Activated CD8-positive, alpha-beta T cell treated with anti-CD3 and anti-CD28 coated beads, Interleukin-2, amount 10 ng/mL, durations not matched to agents 7 days and 5 days (primary cell): ENCODE results near the gene KLHDC9. TPM values are rescaled to one million over a fixed set of nuclear protein-coding genes. Genes with fewer than 3 reads are reported as not detected.
"Not testable (repeated sequence)": the region's sequence is repeated elsewhere in the genome, so short reads cannot be mapped to it uniquely, and the experiment has no call there.

Experiments
- ATAC-seq: fragments of 150-1000 bp; cut with Tn5 transposase; one replicate; pipeline ENCODE4 v1.10.0; 2021; ENCODE audit warnings: moderate library complexity
- CTCF ChIA-PET: fragments of 350-600 bp; sonication (Branson Sonifier 250); formaldehyde crosslinking; loops from one replicate; lab custom pipeline; 2021; ENCODE audit warnings: antibody characterized with exemption; lab: Charles Lee
- POLR2A ChIA-PET: fragments of 350-600 bp; sonication (Branson Sonifier 250); formaldehyde crosslinking; loops from one replicate; lab custom pipeline; 2021; ENCODE audit warnings: antibody characterized with exemption; lab: Charles Lee
- DNase-seq: peaks from one replicate; pipeline ENCODE4 v3.0.0-alpha.2; 2020
- H3K27ac Mint-ChIP-seq: one replicate; pipeline ENCODE4 v1.8.0; 2021; ENCODE audit warnings: mild to moderate bottlenecking, mixed read lengths
- H3K27me3 Mint-ChIP-seq: one replicate; pipeline ENCODE4 v1.8.0; 2021; ENCODE audit warnings: low read depth, mixed read lengths
- H3K36me3 Mint-ChIP-seq: one replicate; pipeline ENCODE4 v1.8.0; 2021; ENCODE audit warnings: low read depth, mixed read lengths
- H3K4me1 Mint-ChIP-seq: one replicate; pipeline ENCODE4 v1.8.0; 2021; ENCODE audit warnings: low read depth, mixed read lengths
- H3K4me3 Mint-ChIP-seq: one replicate; pipeline ENCODE4 v1.8.0; 2021; ENCODE audit warnings: mild to moderate bottlenecking, mixed read lengths
- H3K9me3 Mint-ChIP-seq: one replicate; pipeline ENCODE4 v1.8.0; 2022; ENCODE audit warnings: mixed read lengths; ENCODE audit not compliant: insufficient read depth
- total RNA-seq, 2 experiments: library from RNA; stranded (reverse); gene quantifications; one replicate each; pipeline ENCODE4 v1.2.3, GENCODE V29; 2021

KLHDC9 gene, protein sequence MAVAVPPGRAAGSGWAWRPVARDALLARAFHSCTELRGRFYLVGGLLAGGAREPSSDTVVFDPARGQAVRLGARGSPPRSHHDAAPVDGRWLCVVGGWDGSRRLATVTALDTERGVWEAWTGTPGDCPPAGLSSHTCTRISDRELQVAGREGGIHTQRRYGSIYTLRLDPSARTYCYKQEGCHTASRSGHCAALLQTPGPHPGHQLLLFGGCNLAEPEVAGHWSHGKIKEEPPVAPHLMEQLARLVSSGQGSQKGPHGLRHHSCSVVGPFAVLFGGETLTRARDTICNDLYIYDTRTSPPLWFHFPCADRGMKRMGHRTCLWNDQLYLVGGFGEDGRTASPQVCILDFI
- under 1 TPM; 0.61 to 0.91 TPM for total RNA-seq

DNA sequence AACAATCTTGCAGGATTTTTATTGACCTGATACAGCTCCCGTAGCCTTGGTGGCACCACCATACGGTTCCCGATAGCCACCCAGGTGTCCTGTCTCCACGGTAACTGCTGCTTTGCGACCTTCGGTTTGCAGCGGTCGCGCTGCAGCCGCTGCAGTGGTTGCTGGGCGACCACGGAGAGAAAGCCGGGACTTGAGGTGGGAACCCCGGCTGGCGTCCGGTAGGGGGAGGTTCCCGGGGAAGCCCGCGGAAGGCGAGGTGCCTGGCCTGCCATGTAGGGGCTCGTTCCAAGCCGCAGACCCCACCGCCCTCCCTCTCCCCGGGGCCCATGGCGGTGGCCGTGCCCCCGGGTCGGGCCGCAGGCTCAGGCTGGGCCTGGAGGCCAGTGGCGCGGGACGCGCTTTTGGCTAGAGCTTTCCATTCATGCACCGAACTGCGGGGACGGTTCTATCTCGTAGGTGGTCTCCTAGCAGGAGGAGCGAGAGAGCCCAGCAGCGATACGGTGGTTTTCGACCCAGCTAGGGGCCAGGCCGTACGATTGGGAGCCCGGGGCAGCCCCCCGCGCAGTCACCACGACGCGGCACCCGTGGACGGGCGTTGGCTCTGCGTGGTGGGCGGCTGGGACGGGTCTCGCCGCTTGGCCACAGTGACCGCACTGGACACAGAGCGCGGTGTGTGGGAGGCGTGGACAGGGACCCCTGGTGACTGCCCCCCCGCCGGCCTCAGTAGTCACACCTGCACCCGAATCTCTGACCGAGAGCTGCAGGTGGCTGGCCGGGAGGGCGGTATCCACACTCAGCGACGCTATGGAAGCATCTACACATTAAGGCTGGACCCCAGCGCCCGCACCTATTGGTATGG is at the start of gene KLHDC9:
Gene KLHDC9 (plus strand): TSS at position 152 of the 859 bp plus-strand sequence. CDS start 175 bp downstream, at position 327.
- peaks cover 25% of the 10 kb centered on the region for H3K36me3 Mint-ChIP-seq
- H3K4me3 Mint-ChIP-seq, result peak within 1 kb of the TSS; percentile 80
- H3K27ac Mint-ChIP-seq, result peak within 1 kb of the TSS; percentile 91
- ChIA-PET POLR2A (interaction anchor here (0.6 to 6.0 kb wide), 20 partner anchors 11 to 718 kb away, joined by 3 to 86 read pairs (median 4); partner anchors contain the start of genes ARHGAP30, DEDD, F11R and NIT1), CTCF (interaction anchor here (0.6 to 9.8 kb wide), 33 partner anchors 9 to 375 kb away, joined by 3 to 292 read pairs (median 4); partner anchors contain the start of genes ARHGAP30, DEDD, ITLN2 and NECTIN4)
- peaks cover 2% of the 10 kb centered on the region for H3K27me3 Mint-ChIP-seq
- H3K4me1 Mint-ChIP-seq, result peaks cover 30% of the 10 kb centered on the region
- DNase-seq (peak; percentile 86), ATAC-seq (peak; percentile 78)
- H3K9me3 Mint-ChIP-seq, result no peaks in the 10 kb centered on the region

DNA sequence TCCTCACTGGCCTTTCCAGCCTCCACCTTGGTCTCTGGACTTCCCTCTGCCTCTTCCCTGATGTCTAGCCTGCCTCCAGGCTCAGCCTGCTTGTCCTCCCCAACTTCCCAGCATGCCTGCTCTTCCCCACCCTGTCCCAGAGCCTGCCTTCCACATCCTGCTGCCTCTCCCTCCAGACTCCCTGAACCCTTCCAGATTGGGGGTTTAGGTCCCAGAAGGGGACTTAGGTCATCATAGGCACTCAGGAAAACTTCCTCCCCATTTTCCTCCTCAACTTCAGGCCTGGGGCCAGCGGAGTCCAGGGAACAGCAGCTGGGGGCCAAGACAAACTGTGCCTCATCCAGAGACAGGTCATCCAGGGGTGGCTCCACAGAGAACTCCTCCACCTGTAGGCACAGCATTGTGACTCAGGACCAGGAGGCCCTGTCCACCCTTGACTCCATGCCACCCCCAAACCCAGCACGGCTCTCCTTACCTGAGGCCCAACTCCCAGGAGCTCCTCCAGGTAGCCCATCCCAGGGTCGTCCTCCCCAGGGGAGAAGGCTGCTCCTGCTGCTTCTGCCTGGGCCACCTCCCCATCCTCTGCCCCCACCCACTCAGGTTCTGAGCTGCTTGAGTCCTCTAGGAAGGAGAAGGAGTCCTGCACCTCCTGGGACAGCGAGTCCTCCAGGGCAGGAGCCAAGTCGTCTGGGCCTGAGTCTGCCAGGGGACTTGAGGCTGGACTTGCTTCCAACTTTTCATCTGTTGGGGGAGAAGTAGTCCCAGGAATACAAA is 49.0 kb upstream of the KLHDC9 start:
- DNase-seq, result no peak
- peak overlapping the region; percentile 23 for H3K27ac Mint-ChIP-seq
- ATAC-seq, result no peak
- peaks cover 86% of the 10 kb centered on the region for H3K36me3 Mint-ChIP-seq
- POLR2A ChIA-PET, result interaction anchor here (1.1 to 1.3 kb wide), 2 partner anchors 20 to 49 kb away, joined by 3 read pairs; partner anchors contain the start of gene KLHDC9
- CTCF ChIA-PET, result interaction anchor here (0.5 kb wide), 1 partner anchor 181 kb away, joined by 3 read pairs; no protein-coding TSS in a partner anchor
- H3K27me3 Mint-ChIP-seq, result no peaks in the 10 kb centered on the region
- H3K4me1 Mint-ChIP-seq, result peaks cover 45% of the 10 kb centered on the region
- no peak overlapping the region for H3K4me3 Mint-ChIP-seq
- H3K9me3 Mint-ChIP-seq, result no peaks in the 10 kb centered on the region

DNA sequence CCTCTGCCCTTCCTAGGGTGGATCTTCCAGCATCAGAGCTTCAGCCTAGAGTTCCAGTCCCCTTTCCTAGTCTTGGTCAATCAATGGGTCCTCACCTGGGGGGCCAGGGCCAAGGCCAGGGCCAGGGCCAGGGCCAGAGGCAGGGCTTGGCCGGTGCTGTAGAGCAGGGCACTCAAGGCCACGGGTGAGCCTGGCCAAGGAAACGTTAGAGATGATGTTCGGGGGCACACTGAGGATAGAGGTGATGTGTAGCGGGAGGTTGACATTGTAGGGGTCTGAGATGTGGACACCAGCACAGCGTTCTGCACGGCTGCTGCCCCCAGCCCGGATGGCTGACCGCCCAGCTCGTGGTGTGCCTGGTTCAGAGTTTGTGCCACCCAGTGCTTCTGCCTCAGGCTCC is 46.9 kb upstream of the KLHDC9 start:
- H3K4me3 Mint-ChIP-seq, result no peak overlapping the region
- peaks cover 85% of the 10 kb centered on the region for H3K36me3 Mint-ChIP-seq
- peaks cover 41% of the 10 kb centered on the region for H3K4me1 Mint-ChIP-seq
- no peaks in the 10 kb centered on the region for H3K9me3 Mint-ChIP-seq
- CTCF ChIA-PET, result interaction anchor here (1.1 to 2.5 kb wide), 3 partner anchors 41 to 65 kb away, joined by 4 to 11 read pairs (median 4); partner anchors contain the start of gene KLHDC9
- ATAC-seq (no peak), DNase-seq (no peak)
- POLR2A ChIA-PET, result interaction anchor here (0.5 kb wide), 1 partner anchor 107 kb away, joined by 4 read pairs; no protein-coding TSS in a partner anchor
- H3K27ac Mint-ChIP-seq, result no peak overlapping the region
- no peaks in the 10 kb centered on the region for H3K27me3 Mint-ChIP-seq

DNA sequence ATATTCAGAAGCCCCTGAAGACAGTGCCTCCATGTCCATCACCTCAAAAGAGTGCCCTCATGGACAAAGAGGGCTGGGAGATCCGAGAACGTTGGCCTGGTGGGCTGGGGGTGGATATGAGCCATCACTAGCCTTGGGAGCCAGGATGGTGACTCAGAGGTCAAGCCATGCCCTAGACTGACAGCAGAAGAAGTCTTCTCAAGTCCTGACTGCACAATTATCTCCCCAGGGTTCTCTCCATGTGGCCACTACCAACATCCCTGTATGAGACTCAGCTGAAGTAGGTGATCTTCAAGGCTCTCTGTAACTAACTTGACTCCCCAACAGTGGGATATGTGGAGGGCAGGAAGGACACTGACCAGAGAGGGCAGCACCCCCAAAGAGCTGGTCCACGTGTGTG is 45.3 kb upstream of the KLHDC9 start:
- CTCF ChIA-PET, result interaction anchor here (1.6 kb wide), 1 partner anchor 44 kb away, joined by 4 read pairs; no protein-coding TSS in a partner anchor
- no peak overlapping the region for H3K4me3 Mint-ChIP-seq
- H3K27me3 Mint-ChIP-seq, result no peaks in the 10 kb centered on the region
- peak overlapping the region; percentile 20 for H3K27ac Mint-ChIP-seq
- peaks cover 31% of the 10 kb centered on the region for H3K4me1 Mint-ChIP-seq
- DNase-seq, result no peak
- no peaks in the 10 kb centered on the region for H3K9me3 Mint-ChIP-seq
- POLR2A ChIA-PET, result no interaction called here
- no peak for ATAC-seq
- peaks cover 87% of the 10 kb centered on the region for H3K36me3 Mint-ChIP-seq

DNA sequence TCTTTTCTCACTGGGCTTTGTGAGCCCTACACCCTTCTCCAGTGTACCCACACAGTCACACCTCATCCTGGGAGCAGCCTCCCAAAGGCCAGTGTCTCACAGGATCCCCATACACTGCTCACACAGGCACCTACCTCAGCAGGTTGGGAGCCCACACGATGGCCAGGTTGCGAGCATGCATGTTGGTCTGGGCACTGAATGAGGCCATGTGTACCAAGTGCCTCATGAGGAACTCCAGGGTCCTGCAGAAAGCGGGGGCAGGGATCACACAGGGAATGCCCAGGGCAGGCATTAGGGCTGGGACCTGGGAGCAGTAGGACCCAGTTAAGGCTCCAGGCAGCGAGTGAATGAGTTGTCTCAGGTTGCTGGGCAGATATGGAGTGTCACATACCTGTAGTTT is 43.9 kb upstream of the KLHDC9 start:
- peaks cover 77% of the 10 kb centered on the region for H3K36me3 Mint-ChIP-seq
- no peak overlapping the region for H3K27ac Mint-ChIP-seq
- POLR2A ChIA-PET, result interaction anchor here (0.6 to 1.6 kb wide), 2 partner anchors 9 to 14 kb away, joined by 4 to 9 read pairs; partner anchors contain the start of gene USF1

DNA sequence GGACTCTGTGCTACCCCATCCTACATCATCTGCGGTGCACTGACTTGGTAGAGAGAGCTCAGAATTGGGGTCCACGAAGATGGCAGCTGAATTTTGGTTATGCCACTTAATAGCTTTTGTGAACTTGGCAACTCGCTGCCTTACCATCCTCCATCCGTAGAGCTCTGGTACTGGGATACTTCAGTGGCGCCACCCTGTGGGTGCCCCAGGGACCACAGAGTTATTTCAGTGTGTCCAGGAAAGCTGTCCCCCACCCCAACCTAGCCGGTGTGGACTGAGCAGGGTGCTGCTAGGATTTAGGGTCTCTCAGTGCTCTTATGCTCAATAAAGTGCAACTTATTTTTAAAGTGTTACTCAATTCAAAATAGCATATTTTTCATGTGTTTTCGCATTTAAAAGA is 43.4 kb upstream of the KLHDC9 start:
- peaks cover 36% of the 10 kb centered on the region for H3K4me1 Mint-ChIP-seq
- CTCF ChIA-PET, result interaction anchor here (0.7 to 1.0 kb wide), 3 partner anchors 14 to 44 kb away, joined by 3 to 5 read pairs (median 3); partner anchors contain the start of genes ARHGAP30 and KLHDC9
- H3K27ac Mint-ChIP-seq, result no peak overlapping the region

More for the DNA sequence above, 43.9 kb upstream of the KLHDC9 start:
- Mint-ChIP-seq H3K9me3 (no peaks in the 10 kb centered on the region), H3K4me1 (peaks cover 31% of the 10 kb centered on the region), H3K4me3 (no peak overlapping the region), H3K27me3 (no peaks in the 10 kb centered on the region)
- ATAC-seq (no peak), DNase-seq (no peak)
- CTCF ChIA-PET, result interaction anchor here (0.7 to 1.0 kb wide), 2 partner anchors 22 to 44 kb away, joined by 3 read pairs; partner anchors contain the start of gene KLHDC9

DNA sequence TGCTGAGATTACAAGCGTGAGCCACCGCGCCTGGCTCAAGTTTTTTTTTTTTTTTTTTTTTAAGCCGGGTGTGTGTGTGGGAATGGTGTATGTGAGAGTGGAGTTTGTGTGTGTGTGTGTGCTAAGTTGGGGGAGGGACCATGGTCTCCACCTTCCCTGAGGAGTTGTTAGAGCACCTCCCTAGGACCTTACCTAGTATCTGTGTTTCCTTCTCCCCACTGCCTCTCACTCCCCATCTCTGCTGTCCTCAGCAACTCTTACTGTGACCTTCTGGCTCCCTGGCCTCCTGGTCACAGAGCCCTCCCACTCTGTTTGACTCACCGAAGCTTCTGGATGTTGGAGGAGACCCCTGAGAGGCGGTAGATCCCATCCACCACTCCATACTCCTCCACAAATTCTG is 38.9 kb upstream of the KLHDC9 start:
- H3K4me1 Mint-ChIP-seq, result peaks cover 52% of the 10 kb centered on the region
- no peaks in the 10 kb centered on the region for H3K27me3 Mint-ChIP-seq
- H3K27ac Mint-ChIP-seq, result no peak overlapping the region
- ChIA-PET POLR2A (interaction anchor here (1.0 kb wide), 1 partner anchor 9 kb away, joined by 7 read pairs; no protein-coding TSS in a partner anchor), CTCF (interaction anchor here (0.9 kb wide), 1 partner anchor 232 kb away, joined by 3 read pairs; no protein-coding TSS in a partner anchor)
- no peaks in the 10 kb centered on the region for H3K9me3 Mint-ChIP-seq
- ATAC-seq (no peak), DNase-seq (no peak)
- H3K36me3 Mint-ChIP-seq, result peaks cover 72% of the 10 kb centered on the region
- no peak overlapping the region for H3K4me3 Mint-ChIP-seq

More for the DNA sequence above, 43.4 kb upstream of the KLHDC9 start:
- POLR2A ChIA-PET, result interaction anchor here (0.6 to 1.6 kb wide), 2 partner anchors 9 to 13 kb away, joined by 3 to 9 read pairs; partner anchors contain the start of gene USF1
- H3K4me3 Mint-ChIP-seq, result no peak overlapping the region
- no peaks in the 10 kb centered on the region for H3K9me3 Mint-ChIP-seq
- H3K36me3 Mint-ChIP-seq, result peaks cover 77% of the 10 kb centered on the region
- no peaks in the 10 kb centered on the region for H3K27me3 Mint-ChIP-seq
- no peak for DNase-seq
- ATAC-seq, result no peak

DNA sequence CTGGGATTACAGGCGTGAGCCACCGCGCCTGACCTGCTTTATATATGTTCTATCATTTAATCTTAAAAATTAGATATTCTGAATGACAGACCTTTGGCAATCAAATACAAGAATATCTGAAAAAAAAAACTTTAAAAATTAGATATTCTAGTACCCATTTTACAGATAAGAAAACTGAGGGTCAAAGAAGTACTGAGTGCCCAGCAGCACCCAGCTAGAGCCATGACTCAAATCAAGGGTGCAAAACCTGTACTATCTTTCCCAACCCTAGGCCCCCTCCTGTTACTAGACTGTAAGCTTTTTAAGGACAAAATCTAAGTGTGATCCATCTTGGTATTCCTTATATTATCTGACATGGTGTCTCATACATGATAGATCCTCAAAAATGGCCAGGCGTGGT is 36.7 kb upstream of the KLHDC9 start:
- no peak overlapping the region for H3K27ac Mint-ChIP-seq

DNA sequence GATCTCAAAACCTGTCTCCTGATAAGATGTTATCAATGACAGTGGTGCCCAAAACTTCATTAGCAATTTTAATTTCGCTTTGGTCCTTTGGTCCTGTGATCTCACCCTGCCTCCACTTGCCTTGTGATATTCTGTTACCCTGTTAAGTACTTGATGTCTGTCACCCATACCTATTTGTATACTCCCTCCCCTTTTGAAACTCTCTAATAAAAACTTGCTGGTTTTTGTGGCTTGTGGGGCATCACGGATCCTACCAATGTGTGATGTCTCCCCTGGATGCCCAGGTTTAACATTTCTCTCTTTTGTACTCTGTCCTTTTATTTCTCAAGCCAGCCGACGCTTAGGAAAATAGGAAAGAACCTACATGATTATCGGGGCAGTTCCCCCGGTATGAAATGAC is 34.2 kb upstream of the KLHDC9 start:
- Mint-ChIP-seq H3K4me1 (peaks cover 74% of the 10 kb centered on the region), H3K27ac (peak overlapping the region; percentile 78), H3K4me3 (peak overlapping the region; percentile 66), H3K36me3 (peaks cover 75% of the 10 kb centered on the region)
- ATAC-seq, H3K9me3 Mint-ChIP-seq, DNase-seq, H3K27me3 Mint-ChIP-seq: not testable (repeated sequence)
- ChIA-PET CTCF (interaction anchor here (8.8 kb wide), 1 partner anchor 21 kb away, joined by 114 read pairs; the partner anchor contains the start of genes TSTD1 and USF1), POLR2A (interaction anchor here (1.3 to 1.5 kb wide), 2 partner anchors 17 to 34 kb away, joined by 3 to 8 read pairs; partner anchors contain the start of gene KLHDC9)

More for the DNA sequence above, 36.7 kb upstream of the KLHDC9 start:
- no peaks in the 10 kb centered on the region for H3K27me3 Mint-ChIP-seq
- H3K9me3 Mint-ChIP-seq, result no peaks in the 10 kb centered on the region
- ChIA-PET CTCF (interaction anchor here (0.7 to 2.8 kb wide), 4 partner anchors 10 to 77 kb away, joined by 3 to 9 read pairs (median 5); no protein-coding TSS in a partner anchor), POLR2A (interaction anchor here (0.6 to 2.3 kb wide), 4 partner anchors 9 to 871 kb away, joined by 3 to 7 read pairs (median 5); partner anchors contain the start of genes ARHGAP30 and USF1)
- no peak overlapping the region for H3K4me3 Mint-ChIP-seq
- H3K36me3 Mint-ChIP-seq, result peaks cover 67% of the 10 kb centered on the region
- DNase-seq (no peak), ATAC-seq (no peak)
- peaks cover 64% of the 10 kb centered on the region for H3K4me1 Mint-ChIP-seq

DNA sequence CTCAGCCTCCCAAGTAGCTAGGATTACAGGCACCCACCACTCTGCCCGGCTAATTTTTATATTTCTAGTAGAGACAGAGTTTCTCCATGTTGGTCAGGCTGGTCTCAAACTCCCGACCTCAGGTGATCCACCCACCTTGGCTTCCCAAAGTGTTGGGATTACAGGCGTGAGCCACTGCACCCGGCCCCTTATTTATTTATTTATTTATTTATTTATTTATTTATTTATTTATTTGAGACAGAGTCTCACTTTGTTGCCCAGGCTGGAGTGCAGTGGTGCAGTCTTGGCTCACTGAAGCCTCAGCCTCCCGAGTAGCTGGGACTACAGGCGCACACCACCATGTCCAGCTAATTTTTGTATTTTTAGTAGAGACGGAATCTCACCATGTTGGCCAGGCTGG is 32.5 kb upstream of the KLHDC9 start:
- POLR2A ChIA-PET, result interaction anchor here (0.6 to 1.5 kb wide), 4 partner anchors 20 to 960 kb away, joined by 3 to 8 read pairs (median 5); partner anchors contain the start of genes KLHDC9 and USF1
- ATAC-seq, DNase-seq, H3K9me3 Mint-ChIP-seq, H3K27me3 Mint-ChIP-seq, H3K27ac Mint-ChIP-seq: not testable (repeated sequence)
- peaks cover 70% of the 10 kb centered on the region for H3K36me3 Mint-ChIP-seq
- CTCF ChIA-PET, result interaction anchor here (1.5 to 16.9 kb wide), 3 partner anchors 23 to 92 kb away, joined by 3 to 292 read pairs (median 114); partner anchors contain the start of genes KLHDC9, TSTD1 and USF1
- H3K4me1 Mint-ChIP-seq, result peaks cover 69% of the 10 kb centered on the region
- H3K4me3 Mint-ChIP-seq, result peak overlapping the region; percentile 92
